ENCODE data around the gene RAB23. TPM values are rescaled to one million over a fixed set of nuclear protein-coding genes. Genes with fewer than 3 reads are reported as not detected.

Gene RAB23
- total RNA-seq, 2 donors from 2014 or later: 21.0 to 29.8 TPM

DNA sequence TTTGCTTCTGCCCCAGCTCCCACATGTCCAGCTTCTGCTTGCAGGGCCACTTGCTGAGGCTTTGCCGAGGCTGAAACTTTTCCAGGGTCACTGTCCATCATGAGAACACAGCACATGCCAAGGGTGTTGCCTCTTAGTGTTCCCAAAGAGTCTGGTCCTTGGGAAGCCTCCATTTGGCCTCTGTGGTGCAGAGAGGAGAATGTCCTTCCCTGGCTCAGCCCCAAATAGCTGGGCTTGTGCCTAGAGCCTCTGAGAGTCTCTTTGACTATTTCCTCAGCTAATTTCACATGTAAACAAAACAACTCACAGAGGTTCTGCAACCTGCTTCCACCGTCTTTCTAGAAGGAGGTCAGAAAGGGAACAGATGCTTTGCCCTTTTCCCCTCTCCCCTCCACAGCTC, 40.4 kb upstream of the RAB23 start:
- H3K27ac ChIP-seq (ENCODE audit: low read depth, low read length): no peak overlapping the region
- H3K9me3 Mint-ChIP-seq: no peaks in the 10 kb centered on the region
- no peak for DNase-seq
- no peak overlapping the region for H3K4me3 Mint-ChIP-seq
- no peaks in the 10 kb centered on the region for H3K9me3 ChIP-seq (ENCODE audit: control insufficient read depth, low read length)
- no peaks in the 10 kb centered on the region for H3K36me3 ChIP-seq (ENCODE audit: control insufficient read depth, insufficient read depth, low read length)
- TF ChIP-seq, protein P1, sequence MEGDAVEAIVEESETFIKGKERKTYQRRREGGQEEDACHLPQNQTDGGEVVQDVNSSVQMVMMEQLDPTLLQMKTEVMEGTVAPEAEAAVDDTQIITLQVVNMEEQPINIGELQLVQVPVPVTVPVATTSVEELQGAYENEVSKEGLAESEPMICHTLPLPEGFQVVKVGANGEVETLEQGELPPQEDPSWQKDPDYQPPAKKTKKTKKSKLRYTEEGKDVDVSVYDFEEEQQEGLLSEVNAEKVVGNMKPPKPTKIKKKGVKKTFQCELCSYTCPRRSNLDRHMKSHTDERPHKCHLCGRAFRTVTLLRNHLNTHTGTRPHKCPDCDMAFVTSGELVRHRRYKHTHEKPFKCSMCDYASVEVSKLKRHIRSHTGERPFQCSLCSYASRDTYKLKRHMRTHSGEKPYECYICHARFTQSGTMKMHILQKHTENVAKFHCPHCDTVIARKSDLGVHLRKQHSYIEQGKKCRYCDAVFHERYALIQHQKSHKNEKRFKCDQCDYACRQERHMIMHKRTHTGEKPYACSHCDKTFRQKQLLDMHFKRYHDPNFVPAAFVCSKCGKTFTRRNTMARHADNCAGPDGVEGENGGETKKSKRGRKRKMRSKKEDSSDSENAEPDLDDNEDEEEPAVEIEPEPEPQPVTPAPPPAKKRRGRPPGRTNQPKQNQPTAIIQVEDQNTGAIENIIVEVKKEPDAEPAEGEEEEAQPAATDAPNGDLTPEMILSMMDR (conservative IDR thresholded peaks at IDR 0.05): no peak
- no peaks in the 10 kb centered on the region for H3K4me1 ChIP-seq (ENCODE audit: control insufficient read depth, insufficient read depth, low read length)
- no peak overlapping the region for H3K27ac Mint-ChIP-seq
- no peaks in the 10 kb centered on the region for H3K27me3 ChIP-seq (ENCODE audit: control insufficient read depth, insufficient read depth, low read length, poor library complexity, severe bottlenecking)
- no peaks in the 10 kb centered on the region for H3K36me3 Mint-ChIP-seq (ENCODE audit: low read depth)
- no peak overlapping the region for H3K9ac ChIP-seq (ENCODE audit: extremely low read depth, low read length, poor library complexity, severe bottlenecking)
- H3K4me1 Mint-ChIP-seq: peaks cover 3% of the 10 kb centered on the region
- H3K4me3 ChIP-seq (ENCODE audit: low read length): no peak overlapping the region
- peaks cover 4% of the 10 kb centered on the region for H3K27me3 Mint-ChIP-seq (ENCODE audit: insufficient read depth)
- 87 to 100% methylated on average over 2 of the region's 2 CpGs for WGBS, 2 experiments (ENCODE audit: insufficient coverage in 1 of 2, insufficient read length in 1 of 2)

DNA sequence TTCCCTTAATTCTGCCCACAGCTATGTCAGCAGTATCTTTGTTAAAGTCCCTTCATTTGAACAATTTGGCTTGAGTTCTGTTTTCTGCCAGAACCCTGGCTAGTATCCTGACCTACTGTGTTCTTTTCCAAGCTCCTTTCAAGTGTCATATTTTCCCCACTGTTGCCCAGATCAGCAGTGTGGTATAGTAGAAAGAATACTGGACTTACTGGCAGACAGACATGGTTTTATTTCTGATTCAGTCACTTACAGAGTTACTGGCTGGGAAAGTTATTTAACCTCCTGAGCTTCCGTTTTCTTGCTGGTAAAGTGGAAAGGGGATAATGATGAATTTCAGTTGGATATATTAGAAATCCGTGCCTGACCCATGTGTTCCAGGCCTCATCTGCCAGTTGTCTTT, 39.8 kb upstream of the RAB23 start:
- H3K4me3 ChIP-seq (ENCODE audit: low read length): no peak overlapping the region
- no peaks in the 10 kb centered on the region for H3K9me3 Mint-ChIP-seq
- H3K36me3 Mint-ChIP-seq (ENCODE audit: low read depth): no peaks in the 10 kb centered on the region
- H3K4me1 Mint-ChIP-seq: peaks cover 3% of the 10 kb centered on the region
- no peak overlapping the region for H3K4me3 Mint-ChIP-seq
- TF ChIP-seq, protein P1 (conservative IDR thresholded peaks at IDR 0.05): no peak
- H3K27ac Mint-ChIP-seq: no peak overlapping the region
- H3K36me3 ChIP-seq (ENCODE audit: control insufficient read depth, insufficient read depth, low read length): no peaks in the 10 kb centered on the region
- peaks cover 4% of the 10 kb centered on the region for H3K27me3 Mint-ChIP-seq (ENCODE audit: insufficient read depth)
- H3K9me3 ChIP-seq (ENCODE audit: control insufficient read depth, low read length): no peaks in the 10 kb centered on the region
- no peak overlapping the region for H3K27ac ChIP-seq (ENCODE audit: low read depth, low read length)
- no peaks in the 10 kb centered on the region for H3K27me3 ChIP-seq (ENCODE audit: control insufficient read depth, insufficient read depth, low read length, poor library complexity, severe bottlenecking)
- DNase-seq: no peak
- WGBS, 2 experiments (ENCODE audit: insufficient coverage in 1 of 2, insufficient read length in 1 of 2): 98 to 100% methylated on average over 2 of the region's 2 CpGs
- H3K4me1 ChIP-seq (ENCODE audit: control insufficient read depth, insufficient read depth, low read length): no peaks in the 10 kb centered on the region
- H3K9ac ChIP-seq (ENCODE audit: extremely low read depth, low read length, poor library complexity, severe bottlenecking): no peak overlapping the region

DNA sequence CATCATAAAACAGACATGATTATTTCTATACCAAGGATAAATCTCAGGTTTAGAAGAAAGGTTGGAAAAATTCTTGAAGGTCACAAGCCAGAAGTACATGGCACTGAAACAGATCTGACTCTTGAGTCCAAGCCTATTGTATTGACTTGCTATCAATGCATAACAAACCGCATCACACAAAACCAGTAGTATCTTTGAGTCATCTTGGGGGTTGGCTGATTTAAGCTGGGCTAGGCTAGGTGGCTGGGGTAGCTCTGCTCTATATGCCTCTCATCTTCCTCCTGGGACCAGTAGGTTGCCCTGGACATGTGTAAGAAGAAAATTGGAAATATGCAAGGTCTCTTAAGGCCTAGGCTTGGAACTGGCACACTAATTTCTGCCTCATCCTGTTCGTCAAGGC, 37.0 kb upstream of the RAB23 start:
- no peaks in the 10 kb centered on the region for H3K36me3 Mint-ChIP-seq (ENCODE audit: low read depth)
- H3K4me1 Mint-ChIP-seq: peaks cover 6% of the 10 kb centered on the region
- DNase-seq: no peak
- Histone ChIP-seq H3K4me3 (ENCODE audit: low read length) (no peak overlapping the region), H3K9ac (ENCODE audit: extremely low read depth, low read length, poor library complexity, severe bottlenecking) (no peak overlapping the region), H3K4me1 (ENCODE audit: control insufficient read depth, insufficient read depth, low read length) (peaks cover under 1% of the 10 kb centered on the region), H3K27ac (ENCODE audit: low read depth, low read length) (no peak overlapping the region), H3K9me3 (ENCODE audit: control insufficient read depth, low read length) (no peaks in the 10 kb centered on the region), H3K36me3 (ENCODE audit: control insufficient read depth, insufficient read depth, low read length) (no peaks in the 10 kb centered on the region), H3K27me3 (ENCODE audit: control insufficient read depth, insufficient read depth, low read length, poor library complexity, severe bottlenecking) (no peaks in the 10 kb centered on the region)
- H3K27ac Mint-ChIP-seq: no peak overlapping the region
- H3K9me3 Mint-ChIP-seq: no peaks in the 10 kb centered on the region
- TF ChIP-seq, protein P1 (conservative IDR thresholded peaks at IDR 0.05): no peak
- no peak overlapping the region for H3K4me3 Mint-ChIP-seq
- H3K27me3 Mint-ChIP-seq (ENCODE audit: insufficient read depth): peaks cover 4% of the 10 kb centered on the region
- 88 to 97% methylated on average over 2 of the region's 2 CpGs for WGBS, 2 experiments (ENCODE audit: insufficient coverage in 1 of 2, insufficient read length in 1 of 2)

All from endodermal cell (in vitro differentiated cells).